Stimulated activated CD4-positive, alpha-beta T cell treated with anti-CD3 and anti-CD28 coated beads, Interleukin-1b, Interleukin-23, amount 100 ng/mL, for 48 hours (primary cell): ENCODE data around the gene TTC7B.

Experiments
- DNase-seq: peaks from one replicate; pipeline ENCODE4 v3.0.0-alpha.2; 2020

TTC7B gene

DNA sequence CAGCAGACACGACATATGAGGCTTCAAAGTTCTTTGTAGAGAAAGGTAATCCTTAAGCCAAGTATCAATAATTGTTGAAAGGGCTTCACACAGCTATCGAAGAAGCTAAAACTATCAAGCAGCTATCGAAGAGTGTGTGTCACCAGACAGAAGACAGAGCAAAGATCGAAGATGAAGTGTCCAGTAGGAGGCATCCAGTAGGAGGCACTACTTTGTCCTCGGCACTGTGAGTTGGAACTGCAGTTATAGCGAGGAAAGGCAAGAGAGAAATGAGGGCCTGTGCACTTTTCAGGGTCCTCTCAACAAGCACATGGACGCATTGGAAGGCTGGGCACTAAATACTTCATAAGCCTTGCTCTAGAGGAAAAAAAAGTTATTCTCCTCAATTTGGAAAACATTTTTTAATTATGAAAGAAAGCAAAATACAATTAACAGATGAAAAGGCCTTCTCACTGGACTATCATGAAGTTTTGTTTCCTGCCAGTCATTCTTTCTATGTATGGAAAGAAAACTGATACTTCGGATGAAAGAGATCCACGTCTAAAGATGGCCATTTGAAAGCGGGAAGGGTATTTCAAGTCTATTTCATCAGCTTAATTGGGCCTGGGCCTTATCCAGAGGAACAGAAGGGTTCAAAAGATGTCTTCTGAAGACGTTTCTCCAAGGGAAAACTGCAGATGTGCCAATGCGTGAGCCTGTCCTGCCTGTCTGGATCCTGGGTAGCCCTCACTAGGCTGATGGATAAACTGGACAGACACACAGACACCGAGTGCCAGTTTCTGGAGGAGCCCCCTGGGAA is 244.9 kb downstream of the TTC7B start:
- no peak for DNase-seq

DNA sequence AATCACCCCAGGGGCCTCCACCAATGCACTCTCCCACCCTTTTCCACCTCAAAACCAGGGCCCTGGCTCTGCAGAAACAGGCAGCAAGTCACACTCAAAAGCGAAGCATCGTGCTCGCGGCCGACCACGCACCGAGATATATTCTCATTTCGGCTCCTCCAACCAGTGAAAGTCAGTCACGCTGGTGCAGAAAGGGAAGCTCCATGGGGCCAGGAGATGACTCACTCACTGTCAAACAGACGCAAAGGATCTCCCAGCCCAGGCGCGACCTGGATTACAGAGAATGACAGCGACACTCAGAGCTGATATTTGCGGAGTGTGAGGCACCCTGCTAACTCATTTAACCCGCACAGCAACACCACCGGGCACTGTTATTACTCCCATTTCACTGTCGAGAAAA is 245.8 kb downstream of the TTC7B start:
- no peak for DNase-seq

DNA sequence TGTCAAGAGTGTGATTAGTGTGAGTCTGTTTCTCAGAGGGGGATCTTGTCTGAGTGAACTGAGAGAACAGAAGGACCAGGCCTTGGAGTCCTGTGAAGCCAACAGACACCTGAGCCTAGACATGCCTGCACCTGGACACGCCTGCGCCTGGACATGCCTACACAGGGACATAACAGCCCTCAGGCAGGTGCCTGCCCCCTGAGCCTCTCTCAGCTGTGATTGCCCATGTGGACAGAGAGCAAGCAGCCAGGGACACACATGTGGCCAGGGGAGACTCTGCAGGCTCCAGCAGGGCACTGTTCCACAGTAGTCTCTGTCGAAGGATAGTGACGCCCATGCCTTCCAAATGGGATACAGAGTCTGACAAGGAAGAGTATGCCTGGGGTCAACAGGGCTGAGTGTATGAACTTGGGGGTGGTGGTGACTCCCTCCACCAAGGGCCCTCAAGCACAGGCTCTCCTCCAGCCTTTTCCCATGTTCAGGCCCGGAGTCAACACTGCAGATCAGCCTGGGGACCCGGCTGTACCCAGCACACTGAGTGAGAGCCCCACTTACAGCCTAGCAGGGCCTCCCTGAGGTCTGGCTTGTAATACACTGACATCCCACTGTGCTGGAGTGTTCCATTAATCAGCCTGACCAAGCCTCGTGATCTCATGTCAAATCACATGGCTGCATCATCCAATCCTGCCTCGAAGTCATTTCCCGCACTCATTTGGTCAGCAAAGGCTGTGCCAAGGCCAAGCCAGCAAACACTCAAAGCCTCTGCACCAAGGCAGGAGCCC is 246.4 kb downstream of the TTC7B start:
- no peak for DNase-seq

DNA sequence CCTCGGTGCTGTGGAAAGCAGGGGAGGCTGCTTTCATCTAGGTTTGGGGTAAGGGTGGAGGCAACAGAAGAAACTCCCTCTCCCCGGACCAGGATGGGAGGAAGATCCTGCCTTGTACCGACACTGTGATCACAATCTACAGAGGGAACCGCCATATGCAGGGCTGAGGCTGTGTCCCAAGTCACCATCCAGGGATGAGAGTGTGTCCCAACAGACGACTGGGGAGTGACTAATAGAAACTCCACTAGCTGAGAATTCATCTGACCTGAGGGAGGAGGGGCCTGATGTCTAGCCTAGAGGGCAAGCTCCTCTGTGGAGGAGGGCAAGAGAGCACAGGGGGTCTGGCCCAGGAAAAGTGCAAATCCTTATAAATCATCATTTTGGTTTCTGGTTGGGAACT is 247.0 kb downstream of the TTC7B start:
- no peak for DNase-seq

DNA sequence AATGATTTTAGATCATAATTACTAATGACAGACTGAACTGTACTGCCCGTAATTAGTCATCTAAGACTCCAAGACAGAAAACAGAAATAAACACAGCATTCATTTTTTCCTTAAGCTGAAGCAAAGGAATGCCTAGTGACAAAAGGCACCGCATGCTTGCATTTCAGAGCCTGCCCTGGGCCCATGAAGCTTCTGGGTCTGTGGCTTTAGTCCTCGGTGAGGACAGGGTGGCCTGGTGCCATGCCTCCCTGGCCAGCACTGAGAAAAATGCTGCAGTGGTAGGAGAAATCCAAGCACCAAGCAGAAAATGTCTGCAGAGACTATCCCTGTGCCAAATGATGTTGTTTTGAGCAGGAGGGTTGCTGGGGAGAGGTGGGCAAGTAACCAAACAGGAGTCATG is 247.8 kb downstream of the TTC7B start:
- DNase-seq: no peak

DNA sequence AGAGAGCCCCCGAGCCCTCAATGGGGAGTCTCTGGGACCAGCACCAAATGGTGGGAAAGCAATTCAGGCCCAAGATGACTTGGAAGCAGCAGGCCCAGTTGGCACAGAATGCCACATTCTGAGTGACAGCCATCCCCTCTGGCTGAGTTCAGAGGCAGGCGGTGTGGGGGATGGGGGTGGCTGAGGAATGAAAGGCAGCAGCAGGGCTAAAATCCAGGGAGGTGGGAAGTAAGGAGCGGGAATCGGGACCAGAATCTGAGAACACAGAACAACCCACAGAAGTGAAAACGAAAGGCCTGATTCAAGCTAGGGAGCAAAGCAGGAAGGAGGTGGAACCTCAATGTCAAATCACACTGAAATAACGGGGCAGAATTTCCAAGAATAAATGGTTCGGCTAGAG is 248.2 kb downstream of the TTC7B start:
- DNase-seq: no peak

DNA sequence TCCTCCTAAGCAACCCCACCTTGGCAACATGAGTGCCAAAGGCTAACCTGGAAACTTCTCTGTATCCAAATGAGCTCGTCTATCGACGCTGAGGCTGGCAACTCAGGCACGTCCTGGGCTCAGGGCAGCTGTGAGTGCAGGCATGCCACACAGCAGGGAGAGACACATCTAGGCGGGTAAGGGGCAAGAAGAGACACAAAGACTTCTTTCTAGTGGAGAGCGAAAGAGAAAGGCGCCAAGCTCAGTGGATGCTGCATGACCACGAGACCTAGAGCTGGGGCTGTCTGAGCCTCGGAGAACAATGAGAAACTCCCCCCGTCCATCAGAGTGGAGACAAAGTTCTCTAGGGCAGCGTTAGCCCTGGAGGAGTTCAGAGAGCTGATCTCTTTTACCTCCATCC is 249.0 kb downstream of the TTC7B start:
- DNase-seq: no peak

DNA sequence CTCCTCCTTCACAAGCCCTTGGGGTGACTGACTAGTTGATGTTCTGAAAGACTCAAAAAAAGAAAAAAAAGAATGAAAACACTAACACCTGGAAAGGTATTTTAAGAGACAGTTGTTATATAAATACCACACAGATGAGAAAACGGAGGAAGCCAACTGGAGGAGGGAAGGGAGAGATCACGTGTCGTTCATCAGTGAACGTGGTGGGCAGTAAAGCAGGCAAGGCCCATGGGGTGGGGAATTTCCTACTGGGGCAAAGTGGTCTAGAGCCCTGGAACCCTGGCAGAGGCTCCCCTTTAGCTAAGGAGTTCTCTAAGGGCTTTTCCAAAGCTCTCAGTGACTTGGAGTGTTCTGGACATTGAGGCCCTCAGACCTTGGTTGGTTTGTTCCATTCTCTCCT is 249.7 kb downstream of the TTC7B start:
- no peak for DNase-seq

DNA sequence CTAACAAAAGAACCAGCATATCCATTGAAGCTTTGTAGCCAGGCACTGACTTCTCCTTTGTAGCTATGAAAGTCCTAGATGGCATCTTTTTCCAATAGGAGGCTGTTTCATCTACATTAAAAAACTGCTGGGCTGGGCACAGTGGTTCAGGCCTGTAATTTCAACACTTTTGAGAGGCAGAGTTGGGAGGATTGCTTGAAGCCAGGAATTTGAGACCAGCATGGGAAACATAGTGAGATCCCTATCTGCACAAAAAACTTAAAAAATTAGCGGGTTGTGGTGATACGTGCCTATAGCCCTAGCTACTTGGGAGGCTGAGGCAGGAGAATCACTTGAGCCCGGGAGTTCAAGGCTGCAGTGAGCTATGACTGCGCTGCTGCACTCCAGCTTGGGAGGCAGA is 251.7 kb downstream of the TTC7B start:
- no peak for DNase-seq

DNA sequence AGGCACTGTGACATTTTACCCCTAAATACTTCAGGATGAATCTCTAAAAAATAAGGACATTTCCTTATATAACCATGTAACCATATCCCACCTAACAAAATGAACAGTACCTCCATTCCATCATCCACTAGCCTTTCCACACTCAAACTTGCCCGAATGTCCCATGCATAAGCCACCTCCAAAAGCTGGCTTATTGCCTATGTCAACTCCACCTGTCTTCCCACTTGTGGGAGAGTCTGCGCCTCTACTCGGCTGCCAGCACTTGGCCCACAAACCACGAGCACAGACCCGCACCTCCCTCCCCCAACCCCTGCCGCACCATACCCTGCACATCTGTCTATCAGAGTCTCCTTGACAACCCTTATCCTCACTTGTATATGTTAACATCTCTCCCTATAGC is 253.6 kb downstream of the TTC7B start:
- DNase-seq: no peak

DNA sequence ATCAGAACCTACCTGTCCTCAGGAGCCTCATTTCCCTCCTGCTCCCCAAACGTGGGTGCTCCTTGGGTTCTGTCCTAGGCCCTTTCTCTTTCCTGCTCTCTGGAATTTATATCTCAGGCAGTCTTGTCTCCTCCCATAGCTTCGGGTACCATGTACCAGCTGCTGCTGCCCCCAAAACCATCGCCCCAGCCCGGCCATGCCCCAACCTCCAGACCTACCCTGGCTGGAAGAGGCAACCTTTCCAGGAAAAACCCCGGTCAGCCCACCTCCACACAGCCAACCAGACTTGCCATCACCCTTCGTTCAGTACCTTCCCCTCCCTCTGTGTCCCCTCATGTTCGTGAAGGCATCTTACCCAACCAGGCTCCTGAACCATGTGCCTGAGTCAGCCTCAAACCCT is 254.3 kb downstream of the TTC7B start:
- no peak for DNase-seq

DNA sequence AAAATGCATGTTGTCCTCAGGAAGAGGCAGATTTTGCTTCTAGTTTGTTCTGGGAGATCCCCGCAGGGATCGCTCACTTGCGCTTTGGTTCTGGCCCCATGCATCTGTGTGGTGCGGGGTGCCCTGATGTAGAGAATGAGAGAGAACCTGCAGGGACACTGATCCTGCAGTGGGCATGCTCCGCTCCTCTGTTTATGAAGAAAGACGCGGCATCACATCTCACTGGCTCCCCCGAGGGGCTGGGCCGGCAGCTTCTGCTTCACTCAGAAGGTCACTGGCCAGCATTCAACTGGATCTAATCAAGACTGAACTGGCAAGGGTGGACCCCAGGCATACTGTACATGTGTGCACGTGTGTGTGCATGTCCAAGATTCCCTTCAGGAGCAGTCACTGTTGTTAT is 255.2 kb downstream of the TTC7B start:
- DNase-seq: no peak

DNA sequence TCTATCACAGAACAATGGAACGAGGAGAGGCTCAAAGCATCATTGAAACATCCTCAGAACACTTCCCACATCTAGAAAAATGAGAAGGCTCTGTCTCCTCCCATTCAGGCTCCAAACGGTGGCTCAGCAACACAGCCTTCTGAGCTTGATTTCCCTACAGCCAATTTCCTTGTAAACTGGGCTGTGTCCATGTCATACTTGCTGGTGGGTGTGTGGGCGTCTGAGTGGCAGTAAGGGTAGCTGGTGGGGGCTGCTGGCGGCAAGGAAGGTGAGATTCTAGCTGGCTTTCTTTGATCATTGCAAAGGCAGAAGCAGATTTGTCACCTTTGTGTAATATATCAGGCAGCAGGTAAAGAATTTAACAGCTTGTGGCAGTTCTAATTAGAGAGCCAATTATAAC is 255.7 kb downstream of the TTC7B start:
- no peak for DNase-seq

DNA sequence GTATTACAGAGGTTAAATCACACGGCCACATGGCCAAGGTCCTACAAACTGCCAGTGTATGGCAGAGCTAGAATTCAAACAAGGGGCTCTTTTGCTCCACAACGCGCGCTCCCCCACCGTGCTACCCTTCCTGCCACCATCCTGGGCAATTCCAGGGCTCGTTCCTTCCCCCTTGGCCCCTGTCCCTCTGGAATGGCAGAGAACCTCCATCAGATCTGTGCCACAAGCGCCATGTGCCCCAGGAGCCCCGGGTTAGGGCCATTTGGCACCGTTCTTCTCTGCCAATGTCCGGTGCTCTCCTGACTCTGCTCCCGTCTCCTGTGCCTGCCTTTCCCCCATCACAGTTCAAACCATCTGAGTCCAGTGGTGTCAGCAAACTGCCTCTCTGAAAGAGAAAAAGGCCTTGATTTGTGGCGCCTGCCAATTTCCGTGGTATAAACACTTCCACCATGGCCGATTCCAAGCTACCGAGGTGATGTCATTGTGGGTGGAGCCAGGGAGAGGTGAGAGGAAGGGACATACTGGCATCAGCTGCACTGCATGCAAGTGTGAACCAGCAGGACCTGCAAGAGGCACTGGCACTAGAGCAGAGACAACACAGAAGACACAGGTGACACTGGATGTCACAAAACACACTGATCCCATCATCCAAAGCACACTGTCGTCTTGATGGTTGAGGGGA is 256.3 kb downstream of the TTC7B start:
- no peak for DNase-seq

DNA sequence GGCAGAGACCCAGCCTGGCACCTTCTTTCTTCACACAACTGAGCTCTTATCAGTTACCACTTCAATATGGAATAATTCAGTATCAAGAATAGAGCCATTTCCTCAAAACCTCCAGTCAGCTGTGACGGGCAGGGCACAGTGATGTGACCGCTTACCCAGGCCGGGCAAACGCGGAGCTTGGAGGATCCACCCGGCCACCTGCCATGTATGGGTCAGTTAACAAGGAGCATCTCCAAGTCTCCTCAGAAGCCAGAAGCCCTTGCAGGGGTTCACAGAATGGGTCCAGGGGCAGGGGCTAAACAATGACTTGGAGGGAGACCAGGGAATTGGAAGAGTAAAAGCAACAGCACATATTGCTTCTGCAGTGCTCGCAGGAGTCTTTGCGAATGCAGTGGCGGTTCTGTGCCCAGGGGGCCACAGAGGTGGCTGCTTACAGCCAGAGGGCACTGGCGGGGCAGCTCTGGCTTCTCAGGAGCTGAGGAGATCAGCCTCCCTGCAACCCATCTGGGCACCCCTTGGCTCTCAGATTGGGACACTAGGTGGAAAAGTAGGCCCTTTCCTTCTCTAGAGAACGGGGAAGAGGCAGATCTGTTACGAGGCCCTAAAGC is 257.1 kb downstream of the TTC7B start:
- no peak for DNase-seq

DNA sequence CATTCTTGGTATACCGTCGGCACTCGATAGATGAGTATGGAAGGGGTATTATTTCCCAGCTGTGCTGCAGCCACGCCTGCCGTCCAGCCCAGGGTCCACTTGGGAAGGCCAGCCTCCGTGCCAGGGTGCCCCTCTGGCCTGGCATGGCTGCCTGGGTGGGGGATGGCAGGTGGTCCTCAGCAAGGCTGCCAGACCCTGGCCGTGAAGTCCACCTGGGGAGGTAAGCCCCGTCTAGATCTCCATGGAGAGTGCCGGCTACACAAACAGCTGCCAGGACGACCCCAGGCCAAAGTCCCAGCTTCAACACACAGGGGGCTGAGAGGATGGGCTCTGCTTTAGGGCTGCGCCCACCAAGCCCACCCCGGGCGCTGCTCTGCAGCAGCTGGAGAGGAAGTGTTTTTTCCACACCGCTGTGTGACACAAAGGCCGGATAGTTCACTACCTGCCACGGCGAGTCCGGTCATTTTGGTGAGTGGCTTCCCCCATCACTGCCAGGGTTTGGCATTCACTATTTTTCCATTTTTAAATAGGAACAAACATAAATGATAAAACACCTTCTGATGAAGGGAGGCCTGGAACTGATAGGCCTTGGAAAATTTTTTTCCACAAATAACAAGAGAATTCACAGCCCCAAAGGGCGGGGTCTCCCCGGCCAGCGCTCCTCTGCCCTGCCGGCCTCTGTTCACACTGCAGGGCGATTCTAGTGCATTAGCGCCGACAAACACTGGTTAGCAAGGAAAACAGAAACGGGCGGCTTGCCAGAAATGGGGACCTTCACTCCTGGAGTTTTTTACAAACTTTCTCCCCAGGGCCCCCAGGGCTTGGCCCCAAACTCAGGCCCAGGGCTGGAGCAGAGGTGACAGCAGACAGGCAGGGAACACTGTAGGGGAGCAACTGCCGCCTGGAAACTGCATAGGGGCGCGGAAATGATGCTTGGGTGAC is 257.9 kb downstream of the TTC7B start:
- DNase-seq: no peak

DNA sequence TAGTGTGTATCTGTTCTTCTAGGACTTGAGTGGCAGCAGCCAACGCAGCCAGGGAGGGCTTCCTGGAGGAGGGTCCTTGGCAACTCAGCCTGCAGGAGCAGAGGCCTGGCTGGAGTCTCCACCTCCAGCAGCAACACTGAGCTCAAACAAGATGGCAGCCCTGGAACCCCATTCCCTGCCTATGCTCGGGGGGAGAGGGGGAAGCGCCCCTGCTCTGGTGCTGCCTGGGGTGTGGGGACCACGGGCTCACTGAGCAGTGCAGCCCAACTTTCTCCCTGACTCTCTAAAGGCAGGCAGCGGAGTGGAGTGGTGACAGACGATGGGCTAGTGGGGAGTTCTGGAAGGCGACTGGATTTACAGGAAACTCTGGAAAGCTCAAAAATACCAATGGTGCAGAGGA is 258.7 kb downstream of the TTC7B start:
- DNase-seq: no peak

DNA sequence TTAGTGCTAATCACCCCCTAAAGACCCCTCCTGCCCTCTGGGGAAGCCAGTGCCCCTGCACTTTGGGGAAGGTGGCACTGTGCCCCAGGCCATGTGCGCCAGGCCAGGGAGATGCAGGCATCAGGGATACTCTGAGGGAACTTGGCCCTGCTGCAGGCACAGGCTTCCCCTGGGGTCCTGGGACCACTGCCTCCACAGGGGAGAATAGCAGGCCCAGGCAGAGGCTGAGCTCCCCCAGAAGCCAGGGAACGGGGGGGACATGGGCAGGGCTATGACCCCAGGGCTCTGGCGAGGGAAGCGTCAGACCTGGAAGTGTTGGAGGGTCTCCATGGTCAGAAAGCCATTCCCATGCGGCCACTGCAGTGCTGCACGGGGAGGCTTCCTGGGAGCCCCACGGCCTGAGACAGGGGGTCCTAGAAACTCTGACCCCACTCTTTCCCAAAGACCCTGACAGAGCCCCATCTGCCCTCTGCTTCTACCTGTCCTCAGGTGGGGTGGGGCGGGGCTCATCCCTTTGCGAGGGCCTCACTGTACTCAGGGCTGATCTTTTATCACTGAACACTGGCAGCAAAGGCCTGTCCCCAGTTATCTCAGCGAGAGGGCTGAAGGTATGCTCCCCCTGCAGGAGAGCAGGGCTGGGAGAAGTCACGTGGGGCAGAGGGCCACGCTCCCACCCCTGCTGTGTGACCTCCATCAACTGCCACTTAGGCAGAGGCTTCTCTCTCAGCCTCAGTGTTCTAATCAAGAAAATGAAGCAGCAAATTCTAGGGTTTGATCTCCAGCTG is 259.4 kb downstream of the TTC7B start:
- no peak for DNase-seq

DNA sequence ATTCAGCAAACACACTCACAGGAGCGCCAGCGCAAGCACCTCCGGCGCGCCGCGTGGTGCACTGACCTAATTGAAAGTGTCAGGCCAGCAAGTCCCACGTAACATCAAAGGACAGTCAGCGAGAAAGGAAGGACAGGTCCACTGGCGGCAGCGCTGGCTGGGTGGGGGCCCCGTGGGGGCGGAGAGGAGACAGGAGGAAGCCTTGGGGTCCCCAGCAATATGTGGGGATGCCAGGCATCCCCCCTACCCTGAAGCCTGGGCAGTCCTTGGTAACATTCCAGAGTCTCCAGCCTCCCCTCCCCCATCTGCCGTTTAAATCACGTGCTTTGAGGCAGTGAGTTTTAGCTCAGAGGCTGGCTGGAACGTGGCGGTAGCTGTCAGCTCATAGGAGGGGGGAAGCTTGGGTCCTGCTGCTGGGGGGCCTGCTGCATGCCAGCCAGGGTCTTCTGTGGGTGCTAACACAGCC is 260.2 kb downstream of the TTC7B start:
- DNase-seq: no peak

DNA sequence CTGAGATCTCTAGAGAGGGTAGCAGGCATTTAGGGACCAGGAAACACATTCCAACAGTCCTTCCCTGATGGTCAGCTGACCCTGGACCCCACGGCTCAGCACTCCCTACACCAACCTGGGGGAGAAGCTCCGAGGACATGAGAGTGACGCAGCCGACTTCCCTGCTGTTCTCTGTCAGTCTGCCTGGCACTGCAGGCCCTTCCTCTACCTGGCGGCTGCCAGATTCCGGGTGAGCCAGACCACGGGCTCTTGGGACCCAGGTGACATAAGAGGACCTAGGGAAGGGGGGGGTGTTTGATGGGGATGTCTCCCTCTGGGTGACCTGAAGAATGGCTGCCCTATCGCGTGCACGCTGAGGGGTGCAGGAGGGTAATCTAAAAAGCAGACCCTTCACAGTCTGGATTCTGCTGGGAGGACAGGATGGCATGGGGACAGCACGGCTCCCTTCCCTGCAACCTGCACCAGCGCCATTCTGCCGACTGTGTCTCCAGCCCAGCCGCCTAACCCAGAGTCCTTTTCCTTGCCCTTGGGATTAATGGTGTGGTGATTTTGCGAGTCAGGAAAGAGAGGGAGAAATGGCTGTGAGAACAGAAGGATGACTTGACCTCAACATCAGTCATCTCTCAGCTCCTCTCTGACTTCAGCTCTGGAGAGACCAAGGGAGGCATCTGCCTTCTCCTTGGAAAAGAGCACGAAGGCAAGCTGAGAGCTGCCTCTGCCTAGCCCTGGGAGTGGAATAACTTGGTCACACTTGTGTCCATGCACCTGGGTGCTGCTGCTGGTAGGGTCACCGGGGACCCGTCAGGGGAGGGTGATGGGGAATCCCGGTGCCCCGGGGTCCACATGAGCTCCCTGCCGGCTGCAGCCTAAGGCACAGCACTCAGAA is 260.9 kb downstream of the TTC7B start:
- no peak for DNase-seq
